Chondrocyte (in vitro differentiated cells): ENCODE data around the gene CHN1. TPM values are rescaled to one million over a fixed set of nuclear protein-coding genes. Genes with fewer than 3 reads are reported as not detected.

Experiments used
- DNase-seq: peaks from one replicate; pipeline ENCODE4 v3.0.0; 2021; ENCODE audit warnings: mixed read lengths, low spot score
- H3K27ac Mint-ChIP-seq: one replicate; pipeline ENCODE4 v1.8.0; 2021; ENCODE audit warnings: mild to moderate bottlenecking, moderate library complexity, mixed read lengths; ENCODE audit not compliant: unreplicated experiment
- H3K27me3 Mint-ChIP-seq: 2 replicates; pipeline ENCODE4 v1.8.0; 2021; ENCODE audit warnings: low read depth, mixed read lengths
- H3K36me3 Mint-ChIP-seq: 2 replicates; pipeline ENCODE4 v1.8.0; 2021; ENCODE audit warnings: low read depth, mixed read lengths
- H3K4me1 Mint-ChIP-seq: 2 replicates; pipeline ENCODE4 v1.8.0; 2021; ENCODE audit warnings: low read depth, mild to moderate bottlenecking, mixed read lengths
- H3K4me3 Mint-ChIP-seq: one replicate; pipeline ENCODE4 v1.8.0; 2021; ENCODE audit warnings: mild to moderate bottlenecking, moderate library complexity, mixed read lengths; ENCODE audit not compliant: unreplicated experiment
- H3K9me3 Mint-ChIP-seq: 2 replicates; pipeline ENCODE4 v1.8.0; 2021; ENCODE audit warnings: low read depth, mixed read lengths
- total RNA-seq: library from RNA; stranded (reverse); gene quantifications from 3 replicates; pipeline ENCODE4 v1.2.1, GENCODE V29; 2021
- TF ChIP-seq, protein P1 (sequence below): fragments of 200-600 bp; sonication (generic); IDR thresholded peaks from 2 replicates; pipeline ENCODE4 v1.5.0; 2021; ENCODE audit warnings: antibody characterized with exemption, mild to moderate bottlenecking, moderate library complexity

Gene CHN1
- total RNA-seq, 1 donor from 2014 or later = 23.1 TPM

DNA sequence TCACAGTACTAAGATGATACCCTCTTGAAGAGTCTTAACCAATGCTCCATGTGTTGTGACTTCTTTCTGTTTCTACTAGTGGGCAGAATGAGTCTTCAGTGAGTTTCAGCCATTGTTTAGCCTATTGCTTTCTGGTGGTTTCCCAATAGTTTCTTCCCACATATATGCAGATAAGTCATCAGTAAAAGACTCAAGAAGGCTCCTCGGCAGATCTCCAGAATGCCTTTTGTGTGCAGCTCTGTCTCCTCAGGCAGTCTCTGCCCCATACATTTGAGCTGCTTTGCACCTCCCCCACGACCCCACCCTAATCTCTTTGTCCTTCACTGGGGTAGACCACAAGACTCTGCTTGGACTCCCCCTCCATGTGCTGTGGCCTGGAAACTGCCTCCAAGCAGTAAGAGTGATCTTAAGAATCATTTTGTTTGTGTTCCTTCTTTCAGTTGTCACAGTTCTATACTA lies 169.4 kb downstream of the CHN1 start:
- no peak for DNase-seq
- H3K4me3 Mint-ChIP-seq = no peak overlapping the region
- H3K27ac Mint-ChIP-seq = peak overlapping the region; percentile 91
- H3K9me3 Mint-ChIP-seq = peaks cover 18% of the 10 kb centered on the region
- peaks cover 56% of the 10 kb centered on the region for H3K4me1 Mint-ChIP-seq
- H3K27me3 Mint-ChIP-seq = no peaks in the 10 kb centered on the region
- H3K36me3 Mint-ChIP-seq = peaks cover 10% of the 10 kb centered on the region
- TF ChIP-seq, protein P1, sequence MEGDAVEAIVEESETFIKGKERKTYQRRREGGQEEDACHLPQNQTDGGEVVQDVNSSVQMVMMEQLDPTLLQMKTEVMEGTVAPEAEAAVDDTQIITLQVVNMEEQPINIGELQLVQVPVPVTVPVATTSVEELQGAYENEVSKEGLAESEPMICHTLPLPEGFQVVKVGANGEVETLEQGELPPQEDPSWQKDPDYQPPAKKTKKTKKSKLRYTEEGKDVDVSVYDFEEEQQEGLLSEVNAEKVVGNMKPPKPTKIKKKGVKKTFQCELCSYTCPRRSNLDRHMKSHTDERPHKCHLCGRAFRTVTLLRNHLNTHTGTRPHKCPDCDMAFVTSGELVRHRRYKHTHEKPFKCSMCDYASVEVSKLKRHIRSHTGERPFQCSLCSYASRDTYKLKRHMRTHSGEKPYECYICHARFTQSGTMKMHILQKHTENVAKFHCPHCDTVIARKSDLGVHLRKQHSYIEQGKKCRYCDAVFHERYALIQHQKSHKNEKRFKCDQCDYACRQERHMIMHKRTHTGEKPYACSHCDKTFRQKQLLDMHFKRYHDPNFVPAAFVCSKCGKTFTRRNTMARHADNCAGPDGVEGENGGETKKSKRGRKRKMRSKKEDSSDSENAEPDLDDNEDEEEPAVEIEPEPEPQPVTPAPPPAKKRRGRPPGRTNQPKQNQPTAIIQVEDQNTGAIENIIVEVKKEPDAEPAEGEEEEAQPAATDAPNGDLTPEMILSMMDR = no peak

DNA sequence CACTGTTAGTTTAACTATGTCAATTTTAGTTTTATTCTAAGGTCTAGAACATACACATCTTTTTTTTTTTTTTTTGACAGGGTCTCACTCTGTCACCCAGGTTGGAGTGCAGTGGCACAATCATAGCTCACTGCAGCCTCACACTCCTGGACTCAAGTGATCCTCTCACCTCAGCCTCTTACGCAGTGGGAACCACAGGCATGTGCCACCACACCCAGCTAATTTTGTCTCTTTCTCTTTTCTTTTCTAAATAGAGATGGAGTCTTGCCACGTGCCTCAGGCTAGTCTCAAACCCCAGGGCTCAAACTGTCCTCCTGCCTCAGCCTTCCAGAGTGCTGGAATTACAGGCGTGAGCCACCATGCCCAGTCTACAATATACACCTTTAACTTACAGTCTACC lies 171.4 kb downstream of the CHN1 start:
- H3K9me3 Mint-ChIP-seq = peaks cover 18% of the 10 kb centered on the region
- H3K27ac Mint-ChIP-seq = no peak overlapping the region
- TF ChIP-seq, protein P1 = no peak
- DNase-seq = no peak
- H3K4me3 Mint-ChIP-seq = no peak overlapping the region
- H3K27me3 Mint-ChIP-seq = no peaks in the 10 kb centered on the region
- H3K4me1 Mint-ChIP-seq = peaks cover 54% of the 10 kb centered on the region
- H3K36me3 Mint-ChIP-seq = peaks cover 10% of the 10 kb centered on the region

DNA sequence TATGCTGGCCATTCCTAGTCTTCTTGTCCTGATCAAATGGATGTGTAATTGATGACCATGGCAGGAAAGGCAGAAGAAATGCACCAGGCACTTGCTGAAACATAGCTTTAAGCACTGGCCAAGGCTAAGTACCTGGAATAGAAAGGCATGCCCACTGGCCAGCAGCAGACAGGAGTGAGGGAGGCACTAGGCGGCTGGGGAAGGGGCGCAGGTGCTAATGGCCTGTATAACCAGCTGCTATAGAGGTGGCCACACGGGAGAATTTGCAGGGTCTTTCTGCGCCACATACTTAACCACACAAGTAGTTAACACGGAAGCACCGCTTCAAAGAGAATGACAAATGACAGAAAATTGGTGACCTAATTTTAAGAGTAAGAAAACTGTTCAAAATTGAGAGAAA lies 174.6 kb downstream of the CHN1 start:
- peaks cover 55% of the 10 kb centered on the region for H3K4me1 Mint-ChIP-seq
- H3K36me3 Mint-ChIP-seq = peaks cover 9% of the 10 kb centered on the region
- H3K27ac Mint-ChIP-seq = no peak overlapping the region

DNA sequence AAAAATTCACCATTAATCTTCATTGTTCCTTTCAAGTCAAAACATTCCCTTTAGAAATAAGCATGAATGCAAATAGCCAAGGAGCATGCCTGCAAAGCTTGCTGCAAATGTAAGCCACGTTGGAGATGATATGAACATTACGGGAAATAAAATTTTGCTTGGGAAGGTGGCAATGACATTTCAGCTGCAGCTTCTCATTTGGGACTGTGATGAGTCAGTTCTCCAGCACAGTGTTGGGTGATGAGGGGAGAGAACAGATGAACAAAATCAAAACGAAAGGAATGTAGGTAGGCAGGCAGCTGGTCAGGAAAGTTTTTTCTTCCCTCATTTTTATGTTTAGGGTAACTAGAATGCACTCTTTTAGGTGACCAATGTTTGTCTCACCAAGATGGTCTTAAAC lies 175.6 kb downstream of the CHN1 start:
- TF ChIP-seq, protein P1 = no peak

More for the DNA sequence above, 174.6 kb downstream of the CHN1 start:
- no peak for DNase-seq
- Mint-ChIP-seq H3K27me3 (no peaks in the 10 kb centered on the region), H3K9me3 (peaks cover 16% of the 10 kb centered on the region), H3K4me3 (no peak overlapping the region)
- TF ChIP-seq, protein P1 = no peak

DNA sequence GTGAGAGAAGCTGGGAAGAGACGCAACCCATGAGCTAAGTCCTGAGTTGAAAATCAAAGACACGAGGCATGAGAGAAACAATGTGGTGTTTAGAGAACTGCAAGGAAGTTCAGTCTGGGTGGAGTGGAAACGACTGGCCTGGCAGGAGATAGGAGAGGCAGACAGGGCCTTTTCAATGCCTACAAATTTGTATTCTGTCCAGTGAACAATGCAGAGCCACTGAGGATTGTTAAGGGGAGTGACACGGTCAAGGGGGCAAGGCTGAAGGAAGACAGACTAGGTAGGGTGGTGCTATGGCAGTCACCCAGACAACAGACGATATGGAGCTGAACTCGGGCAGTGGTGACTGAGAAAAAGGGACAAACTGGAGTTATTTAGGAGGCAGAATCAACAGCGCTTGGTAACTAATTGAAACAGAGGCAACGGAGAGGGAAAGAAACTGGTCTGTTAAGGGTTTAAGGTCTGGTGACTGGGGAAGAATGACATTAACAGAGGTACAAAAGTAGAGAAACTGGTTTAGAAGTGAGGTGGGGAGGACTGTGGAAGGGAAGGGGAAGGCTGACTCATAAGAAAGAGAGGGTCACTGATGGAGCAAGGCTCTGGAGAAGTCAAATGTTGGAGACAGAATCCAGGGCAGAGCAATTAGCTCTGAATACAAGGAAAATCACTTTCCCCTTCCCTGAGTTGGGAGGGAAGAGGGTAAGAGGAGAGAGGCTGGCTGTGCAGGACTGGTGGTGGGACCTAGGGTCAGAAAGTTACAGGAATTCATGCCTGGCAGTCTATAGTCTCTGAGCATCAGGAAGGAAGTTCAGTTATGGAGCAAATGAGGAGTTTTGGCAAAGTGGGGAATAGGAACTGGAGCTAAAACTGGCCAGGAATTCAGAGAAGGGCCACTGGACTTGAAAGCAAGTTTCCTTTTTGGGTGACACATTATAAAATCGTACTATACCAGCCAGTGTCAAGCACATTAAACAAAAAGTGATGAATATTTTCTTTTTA lies 177.5 kb downstream of the CHN1 start:
- peaks cover 47% of the 10 kb centered on the region for H3K4me1 Mint-ChIP-seq
- no peak for DNase-seq

More for the DNA sequence above, 175.6 kb downstream of the CHN1 start:
- Mint-ChIP-seq H3K27me3 (no peaks in the 10 kb centered on the region), H3K4me1 (peaks cover 53% of the 10 kb centered on the region), H3K27ac (no peak overlapping the region), H3K4me3 (no peak overlapping the region), H3K9me3 (peaks cover 13% of the 10 kb centered on the region), H3K36me3 (peaks cover 6% of the 10 kb centered on the region)
- no peak for DNase-seq

More for the DNA sequence above, 177.5 kb downstream of the CHN1 start:
- no peak overlapping the region for H3K4me3 Mint-ChIP-seq
- peaks cover under 1% of the 10 kb centered on the region for H3K36me3 Mint-ChIP-seq
- TF ChIP-seq, protein P1 = no peak
- H3K27me3 Mint-ChIP-seq = no peaks in the 10 kb centered on the region
- H3K9me3 Mint-ChIP-seq = no peaks in the 10 kb centered on the region
- H3K27ac Mint-ChIP-seq = peak overlapping the region; percentile 88
